LHCN-M2 (cell line): ENCODE results near the gene RIMS1. TPM values are rescaled to one million over a fixed set of nuclear protein-coding genes. Genes with fewer than 3 reads are reported as not detected.
"Not testable (repeated sequence)": the region's sequence is repeated elsewhere in the genome, so short reads cannot be mapped to it uniquely, and the experiment has no call there.

ENCODE experiments used
- DNase-seq: peaks from one replicate; pipeline ENCODE4 v3.0.0-alpha.2; 2012; ENCODE audit warnings: low read depth
- total RNA-seq: library from RNA; depleted of rRNA; stranded (reverse); fragments of >200 nt; gene quantifications from 2 replicates; pipeline ENCODE4 v1.2.3, GENCODE V29; 2014

Gene RIMS1
- total RNA-seq, 1 experiment from 2014 or later: 1.9 TPM

- peak; percentile 10 for DNase-seq
Measured at GRCh38 chr6:71977884-71978283, 91.5 kb downstream of the RIMS1 start.

- DNase-seq: peak; percentile 40
Measured at GRCh38 chr6:71979911-71980310, 93.6 kb downstream of the RIMS1 start.

GRCh38 chr6:71982389-71982788, 96.0 kb downstream of the RIMS1 start:
- peak; percentile 61 for DNase-seq

- DNase-seq: no peak
Measured at GRCh38 chr6:71983131-71983530, 96.8 kb downstream of the RIMS1 start.

- DNase-seq: no peak
Measured at GRCh38 chr6:71994705-71995271, 108.4 kb downstream of the RIMS1 start.

GRCh38 chr6:71997341-71997740, 111.0 kb downstream of the RIMS1 start:
- DNase-seq: no peak

- DNase-seq: no peak
Measured at GRCh38 chr6:72002415-72002814, 116.1 kb downstream of the RIMS1 start.

- DNase-seq: not testable (repeated sequence)
Measured at GRCh38 chr6:72006591-72006990, 120.2 kb downstream of the RIMS1 start.

- no peak for DNase-seq
Measured at GRCh38 chr6:72022830-72023229, 136.5 kb downstream of the RIMS1 start.

- peak; percentile 37 for DNase-seq
Measured at GRCh38 chr6:72031471-72031870, 145.1 kb downstream of the RIMS1 start.

- peak; percentile 63 for DNase-seq
Measured at GRCh38 chr6:72032086-72032485, 145.7 kb downstream of the RIMS1 start.

- peak; percentile 60 for DNase-seq
Measured at GRCh38 chr6:72035486-72035885, 149.1 kb downstream of the RIMS1 start.

GRCh38 chr6:72035966-72036365, 149.6 kb downstream of the RIMS1 start:
- DNase-seq: peak; percentile 63

GRCh38 chr6:72037006-72037405, 150.7 kb downstream of the RIMS1 start:
- DNase-seq: no peak

- peak; percentile 57 for DNase-seq
Measured at GRCh38 chr6:72040111-72040510, 153.8 kb downstream of the RIMS1 start.

- DNase-seq: peak; percentile 19
Measured at GRCh38 chr6:72042088-72042487, 155.7 kb downstream of the RIMS1 start.

GRCh38 chr6:72048080-72048479, 161.7 kb downstream of the RIMS1 start:
- peak; percentile 15 for DNase-seq

- no peak for DNase-seq
Measured at GRCh38 chr6:72049376-72049775, 163.0 kb downstream of the RIMS1 start.

GRCh38 chr6:72061286-72061685, 174.9 kb downstream of the RIMS1 start:
- no peak for DNase-seq

GRCh38 chr6:72064399-72064975, 178.1 kb downstream of the RIMS1 start:
- no peak for DNase-seq

GRCh38 chr6:72078096-72078495, 191.7 kb downstream of the RIMS1 start:
- no peak for DNase-seq

- DNase-seq: no peak
Measured at GRCh38 chr6:72080260-72080941, 194.1 kb downstream of the RIMS1 start.

- no peak for DNase-seq
Measured at GRCh38 chr6:72081871-72082270, 195.5 kb downstream of the RIMS1 start.
